ENCODE results near the gene RFTN2.

GRCh38 chr2:197633109-197633657 is 42.2 kb downstream of the RFTN2 start:
- TF ChIP-seq POLR2AphosphoS5 (IDR thresholded peaks at IDR 0.05; ENCODE audit: low read depth, low read length) (no peak), CTCF (IDR thresholded peaks at IDR 0.05) (no peak), REST (IDR thresholded peaks at IDR 0.05; ENCODE audit: insufficient read depth in 1 of 2, low read depth in 2 of 2, low read length in 1 of 2) (no peak), SIN3A (IDR thresholded peaks at IDR 0.05; ENCODE audit: borderline replicate concordance, insufficient read depth, low read depth, low read length) (no peak), TCF7L2 (IDR thresholded peaks at IDR 0.05; ENCODE audit: low read depth, low read length) (no peak)
